Sigmoid colon (tissue), 4 donors: ENCODE measurements around the gene INO80E.

Experiments used
- POLR2AphosphoS5 ChIP-seq, 4 donors: sonication (generic); formaldehyde crosslinking; IDR thresholded peaks; one replicate each; pipeline ENCODE4 v1.6.1; 2017; ENCODE audit warnings: antibody characterized with exemption in 4 of 4
- TF ChIP-seq, protein P1 (sequence below), 4 experiments: fragments of 450-650 bp in 3 of 4; fragments of 200-600 bp in 1 of 4; IDR thresholded peaks; one replicate each; pipeline ENCODE4 v1.5.1; 2016 to 2019; ENCODE audit warnings: antibody characterized with exemption in 4 of 4, mild to moderate bottlenecking in 3 of 4, moderate library complexity in 2 of 4

DNA sequence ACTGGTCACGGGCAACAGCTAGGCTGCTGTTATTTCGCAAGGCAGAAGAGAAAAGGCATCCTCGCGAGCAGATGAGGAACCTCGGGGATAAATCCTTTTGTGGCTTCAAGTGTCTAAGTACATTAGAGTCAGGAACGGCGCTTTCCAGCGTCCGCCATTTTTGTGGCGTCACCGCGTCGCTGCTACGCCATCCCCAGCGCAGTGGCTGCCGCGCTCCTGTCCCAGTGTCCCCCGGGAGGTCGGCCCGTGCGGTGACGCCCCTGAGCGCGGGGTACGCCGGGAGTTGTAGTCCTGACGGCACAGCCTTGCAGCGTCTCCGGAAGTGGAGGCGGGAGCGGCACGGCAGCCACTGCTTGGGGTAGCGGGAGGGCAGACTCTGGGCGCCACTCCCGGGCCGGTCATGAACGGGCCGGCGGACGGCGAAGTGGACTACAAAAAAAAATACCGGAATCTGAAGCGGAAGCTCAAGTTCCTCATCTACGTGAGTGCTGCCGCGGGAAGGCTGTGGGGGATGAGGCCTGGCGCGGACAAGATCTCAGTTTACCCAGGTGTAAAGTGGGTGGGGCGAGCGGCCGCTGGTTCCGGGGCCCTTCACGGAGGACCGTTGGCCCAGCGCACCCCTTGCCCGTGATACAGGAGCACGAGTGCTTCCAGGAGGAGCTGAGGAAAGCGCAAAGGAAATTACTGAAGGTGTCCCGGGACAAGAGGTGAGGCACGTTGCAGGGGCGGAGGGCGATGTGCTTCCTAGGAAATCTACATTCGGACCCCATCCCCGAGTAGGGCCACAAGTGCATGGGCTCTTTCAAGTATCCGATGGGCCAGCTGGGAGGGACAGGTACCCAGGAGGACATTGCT, at the start of gene INO80E:
- peak; percentile 62 to 82 (median 76) for TF ChIP-seq POLR2AphosphoS5 (IDR thresholded peaks at IDR 0.05)
- TF ChIP-seq, protein P1, sequence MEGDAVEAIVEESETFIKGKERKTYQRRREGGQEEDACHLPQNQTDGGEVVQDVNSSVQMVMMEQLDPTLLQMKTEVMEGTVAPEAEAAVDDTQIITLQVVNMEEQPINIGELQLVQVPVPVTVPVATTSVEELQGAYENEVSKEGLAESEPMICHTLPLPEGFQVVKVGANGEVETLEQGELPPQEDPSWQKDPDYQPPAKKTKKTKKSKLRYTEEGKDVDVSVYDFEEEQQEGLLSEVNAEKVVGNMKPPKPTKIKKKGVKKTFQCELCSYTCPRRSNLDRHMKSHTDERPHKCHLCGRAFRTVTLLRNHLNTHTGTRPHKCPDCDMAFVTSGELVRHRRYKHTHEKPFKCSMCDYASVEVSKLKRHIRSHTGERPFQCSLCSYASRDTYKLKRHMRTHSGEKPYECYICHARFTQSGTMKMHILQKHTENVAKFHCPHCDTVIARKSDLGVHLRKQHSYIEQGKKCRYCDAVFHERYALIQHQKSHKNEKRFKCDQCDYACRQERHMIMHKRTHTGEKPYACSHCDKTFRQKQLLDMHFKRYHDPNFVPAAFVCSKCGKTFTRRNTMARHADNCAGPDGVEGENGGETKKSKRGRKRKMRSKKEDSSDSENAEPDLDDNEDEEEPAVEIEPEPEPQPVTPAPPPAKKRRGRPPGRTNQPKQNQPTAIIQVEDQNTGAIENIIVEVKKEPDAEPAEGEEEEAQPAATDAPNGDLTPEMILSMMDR (IDR thresholded peaks at IDR 0.05): no peak
